ENCODE measurements around the gene EPS15. TPM values are rescaled to one million over a fixed set of nuclear protein-coding genes. Genes with fewer than 3 reads are reported as not detected.

Gene EPS15
- total and polyA plus RNA-seq, 2 of the 8 experiments (the other 6 are each of a cell fraction or from before 2014, with no cell fraction given): 15.9 to 57.2 TPM

DNA sequence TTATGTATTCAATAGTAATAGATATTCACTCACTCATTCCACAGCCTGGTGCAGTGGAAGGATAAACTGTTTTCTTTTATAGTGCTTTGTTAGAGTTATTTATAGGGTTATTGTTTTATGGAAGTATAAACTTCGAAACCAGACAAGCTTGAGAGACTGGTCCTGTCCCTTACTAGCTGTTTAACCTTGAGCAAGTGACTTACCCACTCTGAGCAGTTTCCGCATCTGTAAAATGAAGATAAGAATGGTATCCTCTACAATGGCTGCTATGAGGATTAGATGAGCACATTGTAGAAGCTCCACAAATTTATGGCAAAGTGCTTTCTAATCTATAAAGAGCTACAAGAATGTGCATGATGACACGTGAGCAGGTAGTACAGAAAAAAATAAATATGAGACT is 30.8 kb upstream of the EPS15 start:
- Histone ChIP-seq H2AFZ (ENCODE audit: low read length) (no peak overlapping the region), H3K27me3 (replicated peaks in 1 of 4; ENCODE audit: control insufficient read depth in 3 of 4, extremely low read depth in 1 of 4, insufficient read depth in 3 of 4, low read length in 3 of 4) (no peaks in the 10 kb centered on the region), H3K4me3 (ENCODE audit: extremely low read depth in 1 of 4, insufficient read depth in 2 of 4, low read depth in 3 of 4, low read length in 4 of 4) (no peak overlapping the region), H2BK20ac (ENCODE audit: low read length) (no peak overlapping the region), H3K18ac (ENCODE audit: extremely low read depth, low read length) (no peak overlapping the region), H4K8ac (ENCODE audit: extremely low read depth, insufficient read depth, low read length) (no peak overlapping the region), H4K5ac (ENCODE audit: insufficient read length, low read depth, low read length) (no peak overlapping the region), H3K56ac (replicated peaks; ENCODE audit: insufficient read length, low read depth, low read length) (no peak overlapping the region), H4K20me1 (replicated peaks in 1 of 2; ENCODE audit: control insufficient read depth in 1 of 2, insufficient read depth in 2 of 2, low read length in 2 of 2) (no peaks in the 10 kb centered on the region), H2BK12ac (ENCODE audit: low read depth, low read length) (no peak overlapping the region), H3K79me1 (ENCODE audit: low read depth, low read length) (no peaks in the 10 kb centered on the region), H3K27ac (ENCODE audit: low read depth, low read length) (no peak overlapping the region), H3K9ac (replicated peaks in 1 of 4; ENCODE audit: extremely low read depth in 1 of 4, low read depth in 3 of 4, low read length in 3 of 4) (no peak overlapping the region), H3K23ac (ENCODE audit: insufficient read length) (no peak overlapping the region), H2AK5ac (ENCODE audit: low read depth, low read length) (no peak overlapping the region), H3K4me1 (replicated peaks in 1 of 4; ENCODE audit: control insufficient read depth in 3 of 4, insufficient read depth in 4 of 4, low read length in 3 of 4) (no peaks in the 10 kb centered on the region), H4K91ac (replicated peaks; ENCODE audit: insufficient read length, low read length) (no peak overlapping the region), H3K36me3 (ENCODE audit: control insufficient read depth in 2 of 4, insufficient read depth in 4 of 4, low read length in 3 of 4) (no peaks in the 10 kb centered on the region), H2BK15ac (ENCODE audit: low read length) (no peak overlapping the region), H2BK5ac (ENCODE audit: low read depth, low read length) (no peak overlapping the region), H2BK120ac (replicated peaks; ENCODE audit: low read depth, low read length) (no peak overlapping the region), H3K9me3 (ENCODE audit: insufficient read depth in 2 of 2, low read depth in 1 of 2, low read length in 1 of 2) (no peaks in the 10 kb centered on the region), H3K23me2 (ENCODE audit: low read depth, low read length) (no peaks in the 10 kb centered on the region), H3K4ac (replicated peaks; ENCODE audit: insufficient read length, low read depth, low read length) (no peak overlapping the region), H3K79me2 (ENCODE audit: control insufficient read depth in 1 of 2, insufficient read depth in 2 of 2, low read length in 2 of 2) (no peaks in the 10 kb centered on the region), H3K4me2 (ENCODE audit: insufficient read depth in 1 of 2, low read depth in 2 of 2, low read length in 2 of 2) (no peak overlapping the region), H3K14ac (ENCODE audit: insufficient read length) (no peak overlapping the region)
- ChIA-PET CTCF (ENCODE audit: partially characterized antibody) (interaction anchor here (0.5 to 2.1 kb wide), 3 partner anchors 10 to 85 kb away, joined by 3 to 6 read pairs (median 4); no protein-coding TSS in a partner anchor), POLR2A (ENCODE audit: partially characterized antibody) (no interaction called here)
- FAIRE-seq (no peak), DNase-seq (ENCODE audit: low read depth in 1 of 2, low spot score in 2 of 2) (no peak)
- 85% methylated on average over 3 of the region's 3 CpGs; no CpG with 5 or more reads in 1 of the 2 experiments for WGBS, 2 experiments (ENCODE audit: extremely low coverage in 1 of 2, insufficient coverage in 1 of 2, insufficient read length in 1 of 2, insufficient replicate concordance in 2 of 2, low coverage in 1 of 2, low lambda C conversion rate in 2 of 2, missing lambda C conversion rate in 1 of 2)
- TF ChIP-seq EZH2 (IDR thresholded peaks at IDR 0.05; ENCODE audit: low read depth, low read length, severe bottlenecking) (no peak), SIX5 (IDR thresholded peaks at IDR 0.05; ENCODE audit: low read depth, low read length) (no peak), SP4 (IDR thresholded peaks at IDR 0.05; ENCODE audit: low read length) (no peak), RXRA (IDR thresholded peaks at IDR 0.05; ENCODE audit: insufficient read depth, low read depth, low read length) (no peak), KDM5A (IDR thresholded peaks at IDR 0.05; ENCODE audit: low read length) (no peak), PHF8 (conservative IDR thresholded peaks at IDR 0.05; ENCODE audit: low read depth, low read length) (no peak), CBX5 (IDR thresholded peaks at IDR 0.05; ENCODE audit: low read depth, low read length) (no peak), TAF1 (IDR thresholded peaks at IDR 0.05; ENCODE audit: low read depth, low read length) (no peak), KDM4A (IDR thresholded peaks at IDR 0.05; ENCODE audit: low read depth, low read length, severe bottlenecking) (no peak), NANOG (IDR thresholded peaks at IDR 0.05; ENCODE audit: insufficient read depth, low read depth, low read length, poor library complexity, severe bottlenecking) (no peak), SIRT6 (IDR thresholded peaks at IDR 0.05; ENCODE audit: low read length) (no peak)
- TF ChIP-seq, protein P1, sequence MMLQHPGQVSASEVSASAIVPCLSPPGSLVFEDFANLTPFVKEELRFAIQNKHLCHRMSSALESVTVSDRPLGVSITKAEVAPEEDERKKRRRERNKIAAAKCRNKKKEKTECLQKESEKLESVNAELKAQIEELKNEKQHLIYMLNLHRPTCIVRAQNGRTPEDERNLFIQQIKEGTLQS (IDR thresholded peaks at IDR 0.05; ENCODE audit: insufficient read depth, low read depth, low read length): no peak
- TF ChIP-seq, protein P2, sequence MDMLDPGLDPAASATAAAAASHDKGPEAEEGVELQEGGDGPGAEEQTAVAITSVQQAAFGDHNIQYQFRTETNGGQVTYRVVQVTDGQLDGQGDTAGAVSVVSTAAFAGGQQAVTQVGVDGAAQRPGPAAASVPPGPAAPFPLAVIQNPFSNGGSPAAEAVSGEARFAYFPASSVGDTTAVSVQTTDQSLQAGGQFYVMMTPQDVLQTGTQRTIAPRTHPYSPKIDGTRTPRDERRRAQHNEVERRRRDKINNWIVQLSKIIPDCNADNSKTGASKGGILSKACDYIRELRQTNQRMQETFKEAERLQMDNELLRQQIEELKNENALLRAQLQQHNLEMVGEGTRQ (IDR thresholded peaks at IDR 0.05; ENCODE audit: low read length): no peak

All from H1 (cell line).